Loucy (cell line): ENCODE measurements around the gene PARD3B.

Source experiments
- CTCF ChIP-seq: fragments of 200-600 bp; sonication (generic); conservative IDR thresholded peaks from 2 replicates; pipeline ENCODE4 v1.5.1; 2014; ENCODE audit warnings: mild to moderate bottlenecking, antibody characterized with exemption, low read length
- EZH2phosphoT487 ChIP-seq: fragments of 200-600 bp; IDR thresholded peaks from 2 replicates; pipeline ENCODE4 v1.6.1; 2018; ENCODE audit warnings: antibody characterized with exemption, mild to moderate bottlenecking, moderate library complexity, borderline replicate concordance

- no peak for TF ChIP-seq CTCF
- no peak for TF ChIP-seq EZH2phosphoT487
Measured at GRCh38 chr2:204914708-204915107, 369.4 kb downstream of the PARD3B start.
